ENCODE data around the gene RNPEP. TPM values are rescaled to one million over a fixed set of nuclear protein-coding genes. Genes with fewer than 3 reads are reported as not detected.

Gene RNPEP, protein sequence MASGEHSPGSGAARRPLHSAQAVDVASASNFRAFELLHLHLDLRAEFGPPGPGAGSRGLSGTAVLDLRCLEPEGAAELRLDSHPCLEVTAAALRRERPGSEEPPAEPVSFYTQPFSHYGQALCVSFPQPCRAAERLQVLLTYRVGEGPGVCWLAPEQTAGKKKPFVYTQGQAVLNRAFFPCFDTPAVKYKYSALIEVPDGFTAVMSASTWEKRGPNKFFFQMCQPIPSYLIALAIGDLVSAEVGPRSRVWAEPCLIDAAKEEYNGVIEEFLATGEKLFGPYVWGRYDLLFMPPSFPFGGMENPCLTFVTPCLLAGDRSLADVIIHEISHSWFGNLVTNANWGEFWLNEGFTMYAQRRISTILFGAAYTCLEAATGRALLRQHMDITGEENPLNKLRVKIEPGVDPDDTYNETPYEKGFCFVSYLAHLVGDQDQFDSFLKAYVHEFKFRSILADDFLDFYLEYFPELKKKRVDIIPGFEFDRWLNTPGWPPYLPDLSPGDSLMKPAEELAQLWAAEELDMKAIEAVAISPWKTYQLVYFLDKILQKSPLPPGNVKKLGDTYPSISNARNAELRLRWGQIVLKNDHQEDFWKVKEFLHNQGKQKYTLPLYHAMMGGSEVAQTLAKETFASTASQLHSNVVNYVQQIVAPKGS
- 57.5 and 63.7 TPM in 2 replicates for total RNA-seq

DNA sequence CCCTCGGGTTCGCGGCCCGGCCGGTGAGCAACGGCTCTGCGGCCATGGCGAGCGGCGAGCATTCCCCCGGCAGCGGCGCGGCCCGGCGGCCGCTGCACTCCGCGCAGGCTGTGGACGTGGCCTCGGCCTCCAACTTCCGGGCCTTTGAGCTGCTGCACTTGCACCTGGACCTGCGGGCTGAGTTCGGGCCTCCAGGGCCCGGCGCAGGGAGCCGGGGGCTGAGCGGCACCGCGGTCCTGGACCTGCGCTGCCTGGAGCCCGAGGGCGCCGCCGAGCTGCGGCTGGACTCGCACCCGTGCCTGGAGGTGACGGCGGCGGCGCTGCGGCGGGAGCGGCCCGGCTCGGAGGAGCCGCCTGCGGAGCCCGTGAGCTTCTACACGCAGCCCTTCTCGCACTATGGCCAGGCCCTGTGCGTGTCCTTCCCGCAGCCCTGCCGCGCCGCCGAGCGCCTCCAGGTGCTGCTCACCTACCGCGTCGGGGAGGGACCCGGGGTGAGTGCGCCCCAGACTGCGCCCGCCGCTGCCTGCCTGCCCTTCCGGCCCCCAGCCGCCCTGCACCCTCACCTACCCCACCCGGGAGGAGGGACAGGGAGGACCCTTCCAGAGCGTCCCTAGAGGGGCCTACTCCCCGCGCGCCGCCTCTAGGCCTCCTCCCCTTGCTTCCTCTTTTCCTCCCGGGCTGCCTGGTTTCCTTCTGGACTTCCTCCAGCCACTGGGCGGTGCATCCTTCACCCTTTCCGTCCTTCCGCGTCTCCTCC is at the start of gene RNPEP:
Gene RNPEP (plus strand): TSS at position 26 of the 757 bp plus-strand sequence. CDS start 19 bp downstream, at position 45.

DNA sequence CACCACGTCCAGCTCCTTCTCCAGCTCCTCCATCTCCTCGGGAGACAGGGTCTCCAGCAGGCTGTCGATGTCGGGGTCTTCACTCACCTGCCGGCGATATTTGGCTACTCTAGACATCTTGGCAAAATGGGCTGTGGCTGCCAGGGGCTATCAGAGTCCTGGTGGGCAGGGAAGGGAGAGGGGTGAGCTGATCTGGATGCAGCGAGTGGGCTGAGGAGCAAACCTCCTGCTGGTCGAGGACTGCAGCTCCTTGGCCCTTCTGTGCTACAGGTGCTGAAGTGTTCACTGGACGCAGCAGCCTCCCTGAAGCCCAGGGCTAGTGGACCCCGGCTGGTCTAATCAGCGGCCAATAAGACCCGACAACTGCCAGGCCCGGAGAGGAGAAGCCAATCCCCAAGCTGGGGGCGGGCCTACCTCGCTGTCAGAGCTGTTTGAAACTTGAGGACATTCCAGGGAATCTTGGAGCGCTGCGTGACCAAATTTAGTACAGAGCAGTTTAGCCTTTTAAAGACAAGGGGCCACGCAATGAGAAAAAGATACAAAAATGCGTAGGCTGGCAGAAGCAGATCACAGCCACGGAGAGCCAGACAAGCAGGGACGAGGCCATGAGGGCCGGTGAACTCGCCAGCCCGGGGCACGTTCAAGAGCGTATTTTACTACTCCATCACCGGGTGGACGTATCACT is 36.1 kb upstream of the RNPEP start, which contains the start of gene LMOD1:
Gene LMOD1 (minus strand): TSS at position 325 of the 685 bp plus-strand sequence. CDS start 208 bp downstream, at position 117.

DNA sequence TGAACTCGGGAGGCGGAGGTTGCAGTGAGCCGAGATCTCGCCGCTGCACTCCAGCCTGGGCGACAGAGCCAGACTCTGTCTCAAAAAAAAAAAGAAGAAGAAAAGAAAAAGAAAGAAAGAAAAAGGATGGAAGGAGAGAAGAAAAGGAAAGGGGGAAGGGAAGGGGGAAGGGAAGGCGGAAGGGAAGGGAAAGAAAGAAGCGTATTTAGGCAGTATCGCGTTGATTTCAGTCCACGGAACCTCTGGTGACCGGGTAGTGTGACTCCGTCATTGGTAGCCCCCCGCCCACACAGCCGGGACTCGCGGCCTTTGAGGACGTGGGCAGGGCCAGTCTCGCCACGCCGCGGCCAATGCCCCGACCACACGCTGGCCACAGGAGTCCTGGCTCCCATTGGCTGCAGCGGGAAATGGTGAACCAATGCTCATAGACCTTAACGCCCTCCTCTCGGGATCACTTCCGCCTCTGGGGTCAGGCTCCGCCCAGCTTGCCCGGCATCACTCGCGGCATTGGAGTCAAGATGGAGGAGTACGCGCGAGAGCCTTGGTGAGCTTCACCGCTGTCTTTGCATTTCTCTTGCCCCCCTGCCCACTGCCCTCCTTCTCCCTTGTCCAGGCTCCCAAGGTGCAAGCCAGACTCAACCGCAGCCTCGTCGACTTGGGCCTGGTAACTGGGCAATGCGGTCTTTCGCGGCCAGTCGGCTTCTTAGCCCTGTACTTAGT is 27.3 kb upstream of the RNPEP start, which contains the start of gene TIMM17A:
Gene TIMM17A (plus strand): TSS at position 495 of the 720 bp plus-strand sequence. CDS start 24 bp downstream, at position 519.

DNA sequence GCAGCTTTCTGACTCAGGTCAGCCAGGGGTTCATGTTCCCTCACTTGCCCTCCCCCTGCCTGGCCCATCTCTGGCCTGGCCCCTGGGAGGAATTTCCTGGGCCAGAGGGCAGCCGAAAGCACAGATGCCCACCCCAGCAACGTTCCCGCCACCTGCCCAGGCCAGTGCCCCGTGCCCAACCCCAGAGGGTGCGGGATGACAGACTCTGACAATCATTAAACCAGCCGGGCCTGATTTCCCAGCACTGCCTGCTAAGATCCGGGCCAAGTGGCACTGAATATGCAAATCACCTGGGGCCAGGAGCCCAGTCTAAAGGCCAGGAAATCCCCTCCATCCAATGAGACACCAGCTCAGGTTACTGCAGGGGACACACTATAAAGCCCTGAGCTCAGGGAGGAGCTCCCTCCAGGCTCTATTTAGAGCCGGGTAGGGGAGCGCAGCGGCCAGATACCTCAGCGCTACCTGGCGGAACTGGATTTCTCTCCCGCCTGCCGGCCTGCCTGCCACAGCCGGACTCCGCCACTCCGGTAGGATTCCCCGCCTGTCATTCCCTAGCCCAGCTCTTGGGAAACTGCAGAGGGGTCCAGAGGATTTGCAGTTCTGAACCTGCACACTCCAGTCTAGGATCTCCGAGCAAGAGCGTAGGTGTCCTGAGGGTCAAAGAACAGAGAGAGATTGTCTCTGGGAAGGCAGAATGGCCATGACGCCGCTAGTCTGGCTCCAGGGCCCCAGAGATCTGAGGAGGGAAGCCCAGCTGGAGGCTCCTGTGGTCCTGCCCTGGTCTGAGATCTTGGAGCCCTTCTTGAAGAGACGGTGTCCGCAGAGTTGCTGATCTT is 27.9 kb downstream of the RNPEP start, which contains the start of gene ELF3:
Gene ELF3 (plus strand): TSS at position 408 of the 836 bp plus-strand sequence. CDS start 550 bp downstream, outside the sequence.

Other genes with a start within 250 kb of the RNPEP start
- 12.8 and 15.4 TPM in 2 replicates for gene IPO9, start 153.5 kb upstream of the RNPEP start, total RNA-seq
- 16.1 and 20.3 TPM in 2 replicates for gene SHISA4, start 93.8 kb upstream of the RNPEP start, total RNA-seq
- gene LMOD1, start 36.1 kb upstream of the RNPEP start, total RNA-seq, result 12.7 and 29.1 TPM in 2 replicates
- gene TIMM17A, start 27.1 kb upstream of the RNPEP start, total RNA-seq, result 62.3 and 70.2 TPM in 2 replicates
- 0.18 and 0.28 TPM in 2 replicates for gene ELF3, start 27.9 kb downstream of the RNPEP start, total RNA-seq
- under 0.01 TPM in 1 of 2 replicates, not detected in the other for gene GPR37L1, start 140.3 kb downstream of the RNPEP start, total RNA-seq
- gene ARL8A, start 162.1 kb downstream of the RNPEP start, total RNA-seq, result 17.4 and 19.8 TPM in 2 replicates
- not detected in 2 replicates for gene PTPN7, start 178.0 kb downstream of the RNPEP start, total RNA-seq
- gene LGR6, start 211.2 kb downstream of the RNPEP start, total RNA-seq, result not detected in 2 replicates

All from smooth muscle cell of bladder (primary cell).